B cell (primary cell): ENCODE measurements around the gene TIGD7.

Source experiments
- CTCF ChIP-seq: fragments of 200-600 bp; IDR thresholded peaks from one replicate; pipeline ENCODE4 v1.8.0; 2022; ENCODE audit warnings: antibody characterized with exemption, mild to moderate bottlenecking
- EZH2 ChIP-seq: IDR thresholded peaks from 2 replicates; pipeline ENCODE4 v1.6.1; 2012; ENCODE audit warnings: borderline replicate concordance, low read depth, mild to moderate bottlenecking, moderate library complexity, low read length; ENCODE audit not compliant: insufficient read depth, poor library complexity, severe bottlenecking

- TF ChIP-seq CTCF (no peak), EZH2 (no peak)
Observed at GRCh38 chr16:3321816-3322215, 16.6 kb upstream of the TIGD7 start.
